AG04450 (cell line): ENCODE data around the gene TMEM203. TPM values are rescaled to one million over a fixed set of nuclear protein-coding genes. Genes with fewer than 3 reads are reported as not detected.
A peak's percentile ranks its signal among the peaks of the same experiment; 100 is the strongest.

Experiments
- CTCF ChIA-PET: fragments of 300-600, 350-600 bp; formaldehyde crosslinking; extraction: SDS; loops from one replicate; lab custom pipeline; 2022; ENCODE audit warnings: antibody characterized with exemption, inconsistent platforms; lab: Charles Lee
- POLR2A ChIA-PET: fragments of 350-600 bp; formaldehyde crosslinking; extraction: SDS; loops from one replicate; lab custom pipeline; 2021; ENCODE audit warnings: antibody characterized with exemption, inconsistent platforms; lab: Yijun Ruan, JAX
- DNase-seq: peaks from one replicate; pipeline ENCODE4 v3.0.0-alpha.2; 2011; ENCODE audit warnings: low read depth, low spot score
- H3K27ac ChIP-seq: one replicate; pipeline ENCODE4 v1.5.1; 2012; ENCODE audit warnings: low read depth, low read length, control low read depth
- H3K27me3 ChIP-seq: one replicate; pipeline ENCODE4 v1.6.0; 2012; ENCODE audit warnings: low read length; ENCODE audit not compliant: control insufficient read depth, insufficient read depth
- H3K4me3 ChIP-seq: 2 replicates; pipeline ENCODE4 v1.5.1; 2011; ENCODE audit warnings: mild to moderate bottlenecking, low read depth, low read length, control low read depth
- H3K9me3 ChIP-seq: 2 replicates; pipeline ENCODE4 v1.5.1; 2012; ENCODE audit warnings: low read length; ENCODE audit not compliant: control insufficient read depth, insufficient read depth
- CTCF ChIP-seq: IDR thresholded peaks from 2 replicates; pipeline ENCODE4 v1.5.1; 2011; ENCODE audit warnings: low read depth, low read length, control low read depth, inconsistent platforms
- polyA plus RNA-seq: library from polyadenylated mRNA; depleted of rRNA; stranded (reverse); fragments of >200 nt; gene quantifications from 2 replicates; pipeline ENCODE4 v1.2.3, GENCODE V29; 2011

The TMEM203 gene
- polyA plus RNA-seq, 1 experiment, result 50.2 TPM

DNA sequence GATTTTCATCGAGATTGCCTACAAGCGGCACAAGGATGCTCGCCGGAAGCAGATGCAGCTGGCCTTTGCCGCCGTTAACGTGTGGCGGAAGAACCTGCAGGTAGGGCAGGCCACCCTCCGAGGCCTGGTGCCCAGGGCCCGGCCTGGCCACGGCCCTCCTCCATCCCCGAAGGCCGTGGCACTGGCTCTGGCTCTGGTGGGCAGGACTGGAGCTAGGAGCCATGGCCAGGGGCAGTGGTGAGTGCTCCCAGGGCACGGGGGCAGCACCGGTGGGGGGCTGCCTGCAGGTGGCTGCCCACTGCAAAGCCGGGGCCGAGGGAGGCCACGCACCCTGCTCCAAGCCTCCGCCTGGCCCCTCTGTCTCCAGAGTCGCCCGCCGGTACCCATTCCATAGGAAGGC lies 41.6 kb downstream of the TMEM203 start:
- DNase-seq, result no peak
- CTCF ChIA-PET, result no interaction called here
- no peak for TF ChIP-seq CTCF
- H3K27me3 ChIP-seq, result peaks cover 61% of the 10 kb centered on the region
- peaks cover 3% of the 10 kb centered on the region; the same call in 1 of the 2 replicates for H3K9me3 ChIP-seq
- H3K27ac ChIP-seq, result no peak overlapping the region
- POLR2A ChIA-PET, result no interaction called here
- no peak overlapping the region for H3K4me3 ChIP-seq

DNA sequence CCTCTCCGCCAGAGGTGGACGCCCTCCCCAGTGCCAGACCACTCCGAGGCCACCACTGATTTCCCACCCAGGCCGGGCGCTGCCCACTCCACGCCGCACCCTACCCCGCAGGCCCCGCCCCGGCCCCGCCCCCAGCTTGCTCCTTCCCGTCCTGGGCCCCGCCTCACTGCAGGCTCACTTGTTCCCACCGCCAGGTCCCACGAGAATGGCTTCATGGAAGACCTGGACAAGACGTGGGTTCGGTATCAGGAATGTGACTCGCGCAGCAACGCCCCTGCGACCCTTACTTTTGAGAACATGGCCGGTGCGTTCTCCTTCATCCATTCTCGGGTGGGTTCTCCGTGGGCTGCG lies 42.1 kb downstream of the TMEM203 start:
- no peak overlapping the region for H3K27ac ChIP-seq
- no peak for DNase-seq
- H3K27me3 ChIP-seq, result peaks cover 63% of the 10 kb centered on the region
- CTCF ChIA-PET, result no interaction called here
- TF ChIP-seq CTCF, result no peak
- POLR2A ChIA-PET, result no interaction called here
- H3K9me3 ChIP-seq, result peaks cover 3% of the 10 kb centered on the region; the same call in 1 of the 2 replicates
- H3K4me3 ChIP-seq, result peak overlapping the region; percentile 46

DNA sequence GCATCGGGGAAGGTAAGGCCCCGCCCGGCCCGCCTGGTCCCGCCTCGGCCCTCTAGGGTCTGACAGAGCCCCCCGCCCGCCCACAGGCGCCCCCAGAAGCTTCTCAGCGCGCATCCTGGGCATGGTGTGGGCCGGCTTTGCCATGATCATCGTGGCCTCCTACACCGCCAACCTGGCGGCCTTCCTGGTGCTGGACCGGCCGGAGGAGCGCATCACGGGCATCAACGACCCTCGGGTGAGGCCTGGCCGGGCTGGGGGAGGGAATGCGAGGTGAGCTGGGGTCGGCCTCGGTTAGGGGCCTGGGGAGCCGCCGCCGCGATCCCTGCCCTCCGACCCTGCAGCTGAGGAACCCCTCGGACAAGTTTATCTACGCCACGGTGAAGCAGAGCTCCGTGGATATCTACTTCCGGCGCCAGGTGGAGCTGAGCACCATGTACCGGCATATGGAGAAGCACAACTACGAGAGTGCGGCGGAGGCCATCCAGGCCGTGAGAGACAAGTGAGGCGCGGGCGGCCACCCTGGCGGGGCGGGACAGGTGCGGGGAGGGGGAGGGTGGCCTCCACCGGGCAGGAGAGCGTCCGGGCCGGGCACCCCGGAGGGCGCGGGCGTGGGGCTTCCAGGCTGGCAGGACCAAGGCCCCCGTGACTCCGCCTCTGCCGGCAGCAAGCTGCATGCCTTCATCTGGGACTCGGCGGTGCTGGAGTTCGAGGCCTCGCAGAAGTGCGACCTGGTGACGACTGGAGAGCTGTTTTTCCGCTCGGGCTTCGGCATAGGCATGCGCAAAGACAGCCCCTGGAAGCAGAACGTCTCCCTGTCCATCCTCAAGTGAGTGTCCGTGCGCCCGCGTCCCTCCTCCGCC lies 42.7 kb downstream of the TMEM203 start:
- no peak for TF ChIP-seq CTCF
- Histone ChIP-seq H3K27ac (no peak overlapping the region), H3K4me3 (peak overlapping the region; percentile 46), H3K27me3 (peaks cover 62% of the 10 kb centered on the region), H3K9me3 (peaks cover 3% of the 10 kb centered on the region; the same call in 1 of the 2 replicates)
- no peak for DNase-seq
- ChIA-PET CTCF (no interaction called here), POLR2A (no interaction called here)

GRCh38 chr9:137161558-137162486 lies 43.6 kb downstream of the TMEM203 start:
- ChIA-PET CTCF (no interaction called here), POLR2A (no interaction called here)
- H3K27me3 ChIP-seq, result peaks cover 60% of the 10 kb centered on the region
- no peak overlapping the region for H3K27ac ChIP-seq
- peaks cover 3% of the 10 kb centered on the region; the same call in 1 of the 2 replicates for H3K9me3 ChIP-seq
- no peak for TF ChIP-seq CTCF
- no peak for DNase-seq
- H3K4me3 ChIP-seq, result no peak overlapping the region
